Activated T-helper 9 cell treated with anti-CD3 and anti-CD28 coated beads, Interleukin-2, amount 50 U/mL, for 16 hours (primary cell): Measurements from ENCODE around the gene ARMC10.
"Not testable (repeated sequence)": the region's sequence is repeated elsewhere in the genome, so short reads cannot be mapped to it uniquely, and the experiment has no call there.

ENCODE experiments used
- DNase-seq: peaks from one replicate; pipeline ENCODE4 v3.0.0-alpha.2; 2020; ENCODE audit warnings: low read depth

ARMC10 gene

DNA sequence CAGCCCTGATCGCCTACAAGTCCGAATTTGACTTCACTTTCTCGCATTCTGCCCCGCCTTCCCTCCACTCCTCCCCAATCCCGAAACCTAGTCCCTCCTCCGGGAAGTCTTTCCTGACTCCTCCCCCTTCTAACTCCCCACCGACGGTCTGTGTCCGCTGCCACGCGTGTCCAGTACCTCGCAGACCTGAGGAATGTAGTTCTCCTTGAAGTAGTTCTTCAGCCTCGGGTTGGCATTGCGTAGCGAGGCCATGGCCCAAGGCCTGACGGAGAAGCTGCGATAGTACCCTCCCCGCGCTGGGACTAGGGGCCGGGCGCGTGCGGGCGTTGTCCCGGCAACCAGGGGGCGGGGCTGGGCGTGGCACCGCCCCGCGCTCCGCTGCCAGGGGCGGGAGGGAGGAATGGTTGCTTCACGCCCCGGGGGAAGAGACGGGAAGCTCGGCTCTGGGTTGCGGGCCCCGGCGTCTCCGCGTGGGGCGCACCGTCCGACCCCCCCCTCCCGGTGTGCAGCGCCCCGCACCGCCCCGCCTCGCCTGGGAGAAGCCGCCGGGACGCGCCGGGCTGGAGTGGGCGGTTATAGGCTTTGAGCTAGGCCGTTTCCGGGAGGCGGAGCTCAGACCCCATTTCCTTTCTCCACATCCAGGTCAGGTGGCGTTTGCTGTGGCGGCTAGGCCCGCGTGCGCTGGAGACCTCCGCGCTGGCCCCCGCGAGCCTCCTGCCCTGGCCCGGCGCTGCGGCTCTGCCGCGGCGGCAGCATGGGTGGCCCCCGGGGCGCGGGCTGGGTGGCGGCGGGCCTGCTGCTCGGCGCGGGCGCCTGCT lies at the start of gene ARMC10, which contains the start of gene FBXL13:
ARMC10 (plus strand) TSS at position 622 of the 818 bp plus-strand sequence; CDS start at position 755, 133 bp downstream.
FBXL13 (minus strand) TSS at position 278 of the 818 bp plus-strand sequence.
- DNase-seq = peak; percentile 86

DNA sequence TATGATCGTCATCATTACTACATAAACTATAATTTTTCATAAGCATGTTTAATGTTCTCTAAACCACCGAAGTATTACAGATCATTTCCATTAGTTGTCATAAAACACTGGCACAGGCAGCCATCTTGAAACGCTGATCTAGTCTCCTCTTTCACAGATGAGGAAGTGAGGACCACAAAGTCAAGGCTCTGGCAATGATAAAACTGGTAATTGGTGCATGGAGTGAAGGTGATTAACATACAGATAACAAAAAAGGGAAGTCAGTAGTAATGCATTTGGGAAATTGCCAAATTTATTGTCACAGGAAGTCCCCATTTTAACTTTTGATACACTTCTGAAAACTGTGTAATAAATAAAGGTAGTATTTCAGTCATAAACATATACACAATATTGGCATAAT lies 49.6 kb upstream of the ARMC10 start:
- DNase-seq = no peak

DNA sequence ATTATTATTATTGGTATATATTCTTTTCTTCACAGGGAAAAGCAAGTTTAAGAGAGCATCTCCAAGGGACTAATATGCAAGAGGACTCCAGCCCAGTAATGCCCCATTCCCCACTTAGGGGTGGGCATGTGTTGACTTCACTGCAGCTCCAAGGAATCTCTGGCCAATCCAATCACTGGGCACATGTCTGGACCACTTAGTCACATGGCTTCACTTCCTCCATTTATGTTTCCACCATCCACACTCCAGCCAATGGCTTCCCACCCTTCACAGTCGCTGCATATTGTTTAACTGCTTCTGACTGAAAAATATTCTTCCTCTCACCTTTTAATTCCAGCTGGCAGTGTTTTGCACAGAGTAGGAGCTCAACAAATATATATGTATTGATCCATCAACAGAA lies 43.9 kb upstream of the ARMC10 start:
- DNase-seq = no peak

DNA sequence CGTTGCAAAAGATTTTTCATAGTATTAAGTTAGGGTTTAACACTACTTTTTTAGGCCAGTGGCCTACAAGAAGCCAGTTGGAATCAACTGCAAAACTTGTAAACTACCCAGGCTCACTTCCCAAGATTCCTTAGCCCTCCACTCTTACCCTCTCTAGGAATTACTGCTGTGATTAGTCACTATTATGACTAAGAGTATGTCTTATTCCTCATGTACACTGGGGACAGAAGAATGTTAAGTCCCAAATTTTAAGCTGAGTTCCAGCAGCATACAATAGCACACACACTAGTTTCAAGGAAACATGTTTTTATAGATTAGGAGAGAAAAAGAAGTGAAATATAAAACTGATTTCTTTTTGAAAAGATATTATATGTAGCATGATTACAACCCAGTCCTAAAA lies 43.2 kb upstream of the ARMC10 start:
- no peak for DNase-seq

DNA sequence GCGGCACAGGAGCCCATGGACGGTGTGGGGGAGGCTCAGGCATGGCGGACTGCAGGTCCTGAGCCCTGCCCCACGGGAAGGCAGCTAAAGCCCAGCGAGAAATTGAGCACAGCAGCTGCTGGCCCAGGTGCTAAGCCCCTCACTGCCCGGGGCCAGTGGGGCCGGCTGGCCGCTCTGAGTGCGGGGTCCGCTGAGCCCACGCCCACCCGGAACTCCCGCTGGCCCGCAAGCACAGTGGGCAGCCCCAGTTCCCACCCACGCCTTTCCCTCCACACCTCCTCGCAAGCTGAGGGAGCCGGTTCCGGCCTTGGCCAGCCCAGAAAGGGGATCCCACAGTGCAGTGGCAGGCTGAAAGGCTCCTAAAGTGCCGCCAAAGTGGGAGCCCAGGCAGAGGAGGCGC lies 40.6 kb upstream of the ARMC10 start:
- not testable (repeated sequence) for DNase-seq

DNA sequence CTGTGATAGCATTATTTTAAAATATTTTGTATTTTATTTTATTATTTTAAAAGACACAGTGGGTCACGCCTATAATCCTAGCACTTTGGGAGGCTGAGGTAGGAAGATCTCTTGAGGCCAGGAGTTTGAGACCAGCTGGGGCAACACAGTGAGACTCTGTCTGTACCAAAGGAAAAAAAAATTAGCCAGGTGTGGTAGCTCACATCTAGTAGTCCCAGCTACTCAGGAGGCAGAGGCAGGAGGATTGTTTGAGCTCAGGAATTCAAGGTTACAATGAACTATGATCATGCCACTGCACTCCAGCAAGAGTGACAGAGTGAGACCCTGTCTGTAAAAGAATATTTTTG lies 37.5 kb upstream of the ARMC10 start:
- no peak for DNase-seq

DNA sequence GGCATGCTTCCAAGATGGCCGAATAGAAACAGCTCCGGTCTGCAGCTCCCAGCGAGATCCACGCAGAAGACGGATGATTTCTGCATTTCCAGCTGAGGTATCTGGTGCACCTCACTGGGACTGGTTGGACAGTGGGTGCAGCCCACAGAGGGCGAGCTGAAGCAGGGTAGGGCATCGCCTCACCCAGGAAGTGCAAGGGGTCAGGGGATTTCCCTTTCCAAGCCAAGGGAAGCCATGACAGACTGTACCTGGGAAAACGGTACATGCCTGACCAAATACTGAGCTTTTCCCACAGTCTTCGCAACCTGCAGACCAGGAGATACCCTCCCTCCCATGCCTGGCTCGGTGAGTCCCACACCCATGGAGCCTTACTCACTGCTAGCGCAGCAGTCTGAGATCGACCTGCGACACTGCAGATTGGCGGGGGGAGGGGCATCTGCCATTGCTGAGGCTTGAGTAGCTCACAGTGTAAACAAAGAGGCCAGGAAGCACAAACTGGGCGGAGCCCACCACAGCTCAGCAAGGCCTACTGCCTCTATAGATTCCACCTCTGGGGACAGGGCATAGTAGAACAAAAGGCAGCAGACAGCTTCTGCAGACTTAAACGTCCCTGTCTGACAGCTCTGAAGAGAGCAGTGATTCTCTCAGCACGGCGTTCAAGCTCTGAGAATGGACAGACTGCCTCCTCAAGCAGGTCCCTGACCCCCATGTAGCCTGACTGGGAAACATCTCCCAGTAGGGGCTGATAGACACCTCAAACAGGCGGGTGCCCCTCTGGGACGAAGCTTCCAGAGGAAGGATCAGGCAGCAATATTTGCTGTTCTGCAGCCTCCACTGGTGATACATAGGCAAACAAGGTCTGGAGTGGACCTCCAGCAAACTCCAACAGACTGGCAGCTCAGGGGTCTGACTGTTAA lies 36.9 kb upstream of the ARMC10 start:
- DNase-seq = not testable (repeated sequence)

DNA sequence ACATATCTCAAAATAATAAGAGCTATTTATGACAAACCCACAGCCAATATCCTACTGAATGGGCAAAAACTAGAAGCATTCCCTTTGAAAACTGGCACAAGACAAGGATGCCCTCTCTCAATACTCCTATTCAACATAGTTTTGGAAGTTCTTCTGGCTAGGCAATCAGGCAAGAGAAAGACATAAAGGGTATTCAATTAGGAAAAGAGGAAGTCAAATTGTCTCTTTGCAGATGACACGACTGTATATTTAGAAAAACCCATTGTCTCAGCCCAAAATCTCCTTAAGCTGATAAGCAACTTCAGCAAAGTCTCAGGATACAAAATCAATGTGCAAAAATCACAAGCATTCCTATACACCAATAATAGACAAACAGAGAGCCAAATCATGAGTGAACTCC lies 33.1 kb upstream of the ARMC10 start:
- DNase-seq = not testable (repeated sequence)

DNA sequence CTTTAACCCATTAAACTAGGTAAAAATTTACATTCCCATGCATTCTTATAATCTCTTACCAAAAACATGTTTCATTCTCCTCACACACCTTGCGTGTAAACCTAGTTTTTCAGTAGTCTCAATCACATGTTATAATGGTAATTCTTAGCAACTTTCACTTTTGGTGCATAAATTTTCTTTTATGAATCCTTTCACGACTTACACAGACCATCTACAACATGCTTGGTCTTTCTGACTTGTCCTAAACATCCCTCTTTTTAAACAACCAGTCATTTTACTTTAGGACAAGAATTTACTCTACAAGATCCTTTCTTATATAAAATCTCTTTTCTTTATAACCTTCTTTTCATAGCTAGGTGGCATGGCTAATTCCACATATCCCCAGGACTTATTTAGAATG lies 26.1 kb upstream of the ARMC10 start:
- no peak for DNase-seq

DNA sequence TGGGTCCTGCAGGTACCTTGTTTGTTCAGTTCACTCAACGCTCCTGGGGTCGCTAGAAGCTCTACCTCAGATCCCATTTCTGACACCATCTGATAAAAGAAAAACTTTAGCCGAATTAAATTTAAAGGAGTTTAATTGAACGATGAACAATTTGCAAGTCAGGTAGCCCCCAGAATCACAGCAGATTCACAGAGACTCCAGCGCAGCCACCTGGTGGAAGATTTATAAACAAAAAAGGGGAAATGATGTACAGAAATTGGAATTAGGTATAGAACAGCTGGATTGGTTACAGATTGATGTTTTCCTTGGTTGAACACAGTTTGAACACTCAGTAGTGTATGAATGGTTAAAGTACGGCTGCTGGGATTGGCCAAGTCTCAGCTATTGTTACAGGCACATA lies 23.4 kb upstream of the ARMC10 start:
- no peak for DNase-seq

DNA sequence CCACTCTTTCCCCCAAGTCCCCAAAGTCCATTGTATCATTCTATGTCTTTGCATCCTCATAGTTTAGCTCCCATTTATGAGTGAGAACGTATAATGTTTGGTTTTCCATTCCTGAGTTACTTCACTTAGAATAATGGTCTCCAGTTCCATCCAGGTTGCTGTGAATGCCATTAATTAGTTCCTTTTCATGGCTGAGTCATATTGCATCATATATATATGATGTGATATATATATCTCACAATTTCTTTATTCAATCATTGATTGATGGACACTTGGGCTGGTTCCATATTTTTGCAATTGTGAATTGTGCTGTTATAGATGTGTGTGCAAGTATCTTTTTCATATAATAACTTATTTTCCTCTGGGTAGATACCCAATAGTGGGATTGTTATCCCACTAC lies 18.9 kb upstream of the ARMC10 start:
- not testable (repeated sequence) for DNase-seq

DNA sequence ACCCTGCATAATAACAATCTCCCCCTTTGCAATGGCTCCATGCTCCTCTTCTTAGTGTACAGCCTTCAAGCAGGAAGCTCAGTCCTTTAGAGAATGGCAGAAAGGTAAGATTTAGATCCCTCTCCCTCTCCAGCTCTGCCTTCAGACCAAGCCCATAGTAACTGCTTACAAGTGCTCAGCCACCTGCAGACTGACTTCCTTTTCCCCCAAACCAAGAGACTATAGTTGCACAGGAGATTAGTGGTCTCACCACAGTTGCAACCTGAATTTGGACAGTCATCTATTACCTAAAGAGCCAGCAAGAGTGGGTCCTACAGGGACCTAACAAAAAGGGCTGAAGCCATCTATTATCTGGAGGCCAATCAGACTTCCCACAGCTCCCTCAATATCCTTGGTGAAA lies 16.8 kb upstream of the ARMC10 start:
- DNase-seq = no peak

DNA sequence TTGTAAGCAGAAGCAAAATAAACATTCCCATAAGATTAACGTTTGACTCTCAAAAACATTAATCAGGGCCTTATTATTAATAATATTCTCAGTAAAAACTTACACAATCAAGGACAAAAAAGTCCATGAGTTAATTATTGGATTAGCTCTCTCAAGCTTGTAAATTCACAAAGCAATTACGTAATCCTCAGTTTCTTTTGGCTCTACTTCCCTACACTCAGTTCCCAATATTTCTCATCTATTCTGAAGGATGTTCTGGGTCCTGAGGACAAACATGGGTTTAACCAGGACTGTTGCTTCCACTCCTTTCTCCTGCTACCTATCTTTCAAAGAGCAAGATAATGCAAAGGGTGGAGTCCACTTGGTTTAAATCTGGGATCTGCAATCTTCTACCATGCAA lies 15.5 kb upstream of the ARMC10 start:
- DNase-seq = no peak

DNA sequence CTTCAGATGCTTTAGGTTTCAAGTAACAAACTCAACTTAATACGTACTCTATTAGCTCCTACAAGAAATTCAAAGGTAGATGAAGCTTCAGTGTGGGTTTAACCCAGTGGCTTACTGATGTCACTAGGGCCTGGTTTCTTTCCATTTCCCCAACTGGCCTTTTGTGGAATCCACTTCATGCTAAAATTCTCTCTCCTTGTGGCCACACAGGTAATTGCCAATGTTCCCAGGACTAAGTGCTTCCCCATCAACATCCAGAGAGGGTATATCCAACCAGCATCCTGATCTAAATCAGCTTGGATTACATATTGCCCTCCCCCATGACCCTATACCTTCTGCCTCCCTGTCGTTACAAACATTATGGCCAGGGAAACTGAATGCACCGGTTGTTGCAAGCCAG lies 11.0 kb upstream of the ARMC10 start:
- no peak for DNase-seq

DNA sequence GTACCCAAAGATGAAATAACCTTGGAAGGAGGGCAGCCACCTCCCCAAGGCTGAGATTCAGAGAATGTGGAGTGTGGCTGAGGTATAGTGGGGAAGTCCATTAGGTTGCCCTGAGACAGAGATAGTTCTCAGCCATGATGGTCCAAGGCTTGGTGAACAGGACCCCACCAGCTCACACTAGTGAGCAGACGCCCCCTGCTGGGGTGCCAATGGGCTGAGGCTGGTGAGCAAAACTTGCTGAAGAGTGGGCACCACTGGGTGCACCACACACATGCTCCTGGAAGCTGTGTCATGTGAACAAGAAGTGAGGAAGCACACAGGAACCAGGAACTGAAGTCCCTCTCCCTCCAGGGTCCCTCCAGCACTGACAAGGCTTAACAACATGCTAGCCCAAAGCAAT lies 9.3 kb upstream of the ARMC10 start:
- no peak for DNase-seq

DNA sequence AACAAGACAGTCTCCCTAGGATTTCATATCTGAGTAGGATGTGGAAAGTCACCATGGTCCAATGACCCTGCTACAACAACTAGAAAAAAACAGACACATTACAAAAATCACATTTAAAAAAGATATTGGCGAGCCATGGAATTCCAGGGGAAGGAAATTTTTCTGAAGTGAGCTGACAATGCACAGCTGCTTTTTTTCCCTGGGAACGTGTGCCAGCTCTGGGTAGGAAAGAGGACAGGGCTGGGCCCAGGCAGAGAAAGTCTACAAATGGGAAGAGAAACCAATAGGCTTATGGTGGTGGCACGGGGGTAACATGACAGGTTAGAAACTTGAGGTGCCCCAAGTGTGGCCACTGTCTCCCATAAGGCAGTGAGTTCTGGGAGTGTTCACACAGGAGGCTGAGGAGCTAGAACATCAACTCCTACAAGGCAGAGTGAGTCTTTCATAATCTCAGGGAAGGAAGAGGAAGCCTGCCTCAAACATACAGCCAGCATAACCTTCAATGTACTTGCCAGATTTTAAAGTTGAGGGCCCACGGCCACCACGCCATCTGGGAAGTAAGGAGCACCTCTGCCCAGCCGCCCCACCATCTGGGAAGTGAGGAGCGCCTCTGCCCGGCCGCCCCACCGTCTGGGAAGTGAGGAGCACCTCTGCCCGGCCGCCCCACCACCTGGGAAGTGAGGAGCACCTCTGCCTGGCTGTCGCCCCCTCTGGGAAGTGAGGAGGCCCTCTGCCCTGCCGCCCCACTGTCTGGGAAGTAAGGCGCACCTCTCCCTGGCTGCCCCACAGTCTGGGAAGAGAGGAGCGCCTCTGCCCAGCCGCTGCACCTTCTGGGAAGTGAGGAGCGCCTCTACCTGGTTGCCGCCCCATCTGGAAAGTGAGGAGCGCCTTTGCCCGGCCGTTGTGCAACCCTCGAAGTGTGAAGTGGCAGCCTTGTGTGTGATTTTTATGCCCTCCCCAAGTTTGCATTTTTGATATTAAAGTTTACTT lies 6.2 kb upstream of the ARMC10 start:
- no peak for DNase-seq

DNA sequence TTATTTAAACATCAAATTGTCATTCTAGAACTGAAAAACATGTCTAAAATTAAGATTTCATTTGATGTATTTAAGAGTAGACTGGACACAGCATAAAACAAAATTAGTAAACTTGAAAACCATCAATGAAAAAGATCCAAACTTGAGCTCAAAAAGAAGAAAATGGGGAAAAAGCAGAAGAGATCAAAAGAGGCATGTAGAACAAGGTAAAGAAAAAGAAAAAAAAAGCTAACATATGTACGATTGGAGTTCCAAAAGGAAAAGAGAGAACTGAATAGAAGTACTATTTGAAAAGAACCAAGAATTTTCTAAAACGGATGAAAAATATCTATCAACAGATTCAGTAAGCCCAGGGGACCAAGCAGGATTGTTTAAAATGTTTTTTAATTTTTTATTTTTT lies 3.9 kb upstream of the ARMC10 start:
- no peak for DNase-seq

DNA sequence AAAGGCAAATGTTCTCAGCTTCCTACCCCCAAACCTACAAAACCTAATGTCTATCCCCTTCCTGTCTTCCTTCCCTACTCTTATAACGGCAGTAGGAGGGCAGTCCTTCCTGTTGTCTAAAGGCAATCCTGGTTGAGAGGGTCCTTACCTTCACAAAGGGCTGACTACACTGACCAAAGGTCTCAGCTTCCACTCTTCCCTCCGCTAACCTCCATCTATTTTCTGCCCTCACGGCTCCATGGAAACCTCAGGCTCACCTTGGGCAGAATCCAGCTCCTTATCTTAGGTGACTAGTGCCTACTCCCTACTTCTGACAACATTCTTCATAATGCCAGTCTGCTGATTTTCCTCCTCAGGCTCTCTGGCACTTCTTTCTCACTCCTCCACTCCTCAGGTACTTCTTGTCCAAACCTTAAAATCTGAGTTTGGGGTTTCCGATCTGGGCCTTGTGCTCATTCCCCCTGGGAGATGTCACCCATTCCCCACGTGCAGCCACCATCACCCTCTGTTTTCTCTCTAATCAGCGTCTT lies 886 bp upstream of the ARMC10 start:
- no peak for DNase-seq

DNA sequence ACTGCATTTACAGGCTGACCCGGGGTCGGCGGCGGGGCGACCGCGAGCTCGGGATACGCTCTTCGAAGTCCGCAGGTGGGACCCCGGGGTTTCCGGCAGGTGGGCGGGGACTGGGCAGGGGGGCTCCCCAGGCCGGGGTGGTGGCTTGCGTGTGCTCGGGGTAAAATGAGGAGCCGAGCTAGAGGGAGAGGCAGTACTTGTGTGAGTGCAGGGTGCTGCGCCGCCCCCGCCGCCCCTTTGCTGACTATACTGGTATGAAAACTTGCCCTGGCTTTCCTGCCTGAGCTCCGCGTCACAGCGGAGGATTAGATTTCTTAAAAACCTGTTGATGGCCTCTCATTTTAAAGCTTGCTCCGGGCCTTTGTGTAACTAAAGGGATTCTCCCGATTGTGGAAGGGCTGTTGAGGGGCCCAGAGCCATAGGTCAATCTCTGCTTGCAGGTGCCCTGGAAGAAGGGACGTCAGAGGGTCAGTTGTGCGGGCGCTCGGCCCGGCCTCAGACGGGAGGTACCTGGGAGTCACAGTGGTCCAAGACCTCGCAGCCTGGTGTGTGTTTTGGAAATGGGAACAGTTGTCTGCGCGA lies 488 bp downstream of the ARMC10 start:
- DNase-seq = peak; percentile 72

DNA sequence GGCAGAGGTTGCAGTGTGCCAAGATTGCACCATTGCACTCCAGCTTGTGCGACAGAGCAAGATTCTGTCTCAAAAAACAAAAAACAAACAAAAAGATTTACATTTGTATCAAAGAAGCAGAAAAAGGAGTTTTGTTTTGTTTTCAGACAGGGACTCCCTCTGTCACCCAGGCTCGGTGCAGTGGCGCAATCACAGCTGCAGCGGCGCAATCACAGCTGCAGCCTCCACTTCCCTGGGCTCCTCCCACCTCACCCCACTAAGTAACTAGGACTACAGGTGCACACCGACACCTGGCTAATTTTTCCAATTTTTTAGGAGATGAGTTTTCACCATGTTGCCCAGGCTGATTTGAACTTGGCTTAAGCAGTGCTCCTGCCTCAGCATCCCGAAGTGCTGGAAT lies 1.8 kb downstream of the ARMC10 start:
- no peak for DNase-seq

DNA sequence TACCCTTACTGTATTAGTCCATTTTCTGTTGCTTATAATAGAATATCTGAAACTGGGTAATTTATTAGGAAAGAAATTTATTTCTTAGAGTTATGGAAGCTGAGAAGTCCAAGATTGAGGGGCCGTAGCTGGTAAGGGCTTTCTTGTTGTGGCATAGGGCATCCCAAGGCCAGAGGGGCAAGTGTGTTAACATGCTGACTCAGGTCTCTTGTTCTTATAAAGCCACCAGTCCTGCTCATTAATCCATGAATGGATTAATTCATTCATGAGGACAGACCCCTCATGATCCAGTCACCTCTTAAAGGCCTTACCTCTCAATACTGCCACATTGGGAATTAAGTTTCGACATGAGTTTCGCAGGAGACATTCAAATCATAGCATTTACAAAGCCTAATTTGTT lies 2.4 kb downstream of the ARMC10 start:
- no peak for DNase-seq
